ENCODE results near the gene ARPIN. TPM values are rescaled to one million over a fixed set of nuclear protein-coding genes. Genes with fewer than 3 reads are reported as not detected.

The ARPIN gene
- total and polyA plus RNA-seq, 9 of the 15 experiments (the other 6 are each of a cell fraction or from before 2014, with no cell fraction given): not detected

DNA sequence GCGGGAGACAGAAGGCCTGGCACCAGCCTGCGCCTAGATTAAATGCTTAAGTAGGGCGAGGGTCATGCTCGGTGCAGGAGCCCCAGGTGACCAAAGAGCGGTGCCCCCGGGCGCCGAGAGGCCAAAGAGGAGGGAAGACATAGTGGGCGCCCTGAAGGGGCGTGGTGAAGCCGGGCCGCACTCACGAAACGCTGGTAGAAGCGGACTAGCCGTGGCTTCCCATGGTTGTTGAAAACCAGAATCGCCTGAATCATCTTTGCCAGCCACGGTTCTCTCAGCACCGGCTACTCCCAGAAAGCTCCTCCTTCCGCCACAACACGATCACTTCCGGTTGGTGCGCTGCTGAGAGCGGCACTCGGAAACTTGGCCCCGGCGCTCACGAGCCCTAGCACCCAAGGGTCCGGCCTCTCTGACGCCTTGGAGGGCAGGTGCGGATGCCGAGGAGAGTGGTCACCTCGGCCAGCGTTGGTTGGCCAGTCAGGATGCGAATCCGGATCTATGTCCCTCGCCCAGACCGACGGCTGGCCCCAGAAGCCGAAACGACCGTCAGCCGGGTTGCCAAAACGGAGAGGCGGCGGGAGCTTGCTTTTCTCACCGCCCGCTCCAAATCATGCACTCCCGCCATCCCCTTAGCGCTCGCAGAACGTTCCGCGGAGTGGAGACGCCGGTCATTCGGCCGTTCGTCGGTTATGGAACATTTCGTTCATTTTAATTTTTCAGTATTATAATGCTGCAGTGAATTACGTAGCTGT, 18.9 kb downstream of the ARPIN start, which contains the start of gene AP3S2 (continued):
- TF ChIP-seq, protein P1, sequence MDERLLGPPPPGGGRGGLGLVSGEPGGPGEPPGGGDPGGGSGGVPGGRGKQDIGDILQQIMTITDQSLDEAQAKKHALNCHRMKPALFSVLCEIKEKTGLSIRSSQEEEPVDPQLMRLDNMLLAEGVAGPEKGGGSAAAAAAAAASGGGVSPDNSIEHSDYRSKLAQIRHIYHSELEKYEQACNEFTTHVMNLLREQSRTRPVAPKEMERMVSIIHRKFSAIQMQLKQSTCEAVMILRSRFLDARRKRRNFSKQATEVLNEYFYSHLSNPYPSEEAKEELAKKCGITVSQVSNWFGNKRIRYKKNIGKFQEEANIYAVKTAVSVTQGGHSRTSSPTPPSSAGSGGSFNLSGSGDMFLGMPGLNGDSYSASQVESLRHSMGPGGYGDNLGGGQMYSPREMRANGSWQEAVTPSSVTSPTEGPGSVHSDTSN (CRISPR knock-in tag; IDR thresholded peaks at IDR 0.05; ENCODE audit: low read depth): no peak
- TF ChIP-seq, protein P1 (tag; conservative IDR thresholded peaks at IDR 0.05; ENCODE audit: low read depth): no peak; the same call in 1 of the 2 replicates
- TF ChIP-seq ILK (tag; IDR thresholded peaks at IDR 0.05; ENCODE audit: borderline replicate concordance, low read depth) (no peak), NCOA1 (IDR thresholded peaks at IDR 0.05; ENCODE audit: low read depth) (peak; percentile 99), SREBF1 (IDR thresholded peaks at IDR 0.05; ENCODE audit: borderline replicate concordance, low read depth, low read length) (0 out of 2 replicates have a peak, but pooled peaks have one; percentile 75), SRSF1 (IDR thresholded peaks at IDR 0.05; ENCODE audit: low read depth, low read length) (0 out of 2 replicates have a peak, but pooled peaks have one; percentile 64), CCAR2 (IDR thresholded peaks at IDR 0.05; ENCODE audit: low read depth, low read length) (no peak), STAG1 (CRISPR knock-in tag; IDR thresholded peaks at IDR 0.05; ENCODE audit: borderline replicate concordance) (no peak), L3MBTL2 (IDR thresholded peaks at IDR 0.05) (peak; percentile 98)
- TF ChIP-seq, protein P2, sequence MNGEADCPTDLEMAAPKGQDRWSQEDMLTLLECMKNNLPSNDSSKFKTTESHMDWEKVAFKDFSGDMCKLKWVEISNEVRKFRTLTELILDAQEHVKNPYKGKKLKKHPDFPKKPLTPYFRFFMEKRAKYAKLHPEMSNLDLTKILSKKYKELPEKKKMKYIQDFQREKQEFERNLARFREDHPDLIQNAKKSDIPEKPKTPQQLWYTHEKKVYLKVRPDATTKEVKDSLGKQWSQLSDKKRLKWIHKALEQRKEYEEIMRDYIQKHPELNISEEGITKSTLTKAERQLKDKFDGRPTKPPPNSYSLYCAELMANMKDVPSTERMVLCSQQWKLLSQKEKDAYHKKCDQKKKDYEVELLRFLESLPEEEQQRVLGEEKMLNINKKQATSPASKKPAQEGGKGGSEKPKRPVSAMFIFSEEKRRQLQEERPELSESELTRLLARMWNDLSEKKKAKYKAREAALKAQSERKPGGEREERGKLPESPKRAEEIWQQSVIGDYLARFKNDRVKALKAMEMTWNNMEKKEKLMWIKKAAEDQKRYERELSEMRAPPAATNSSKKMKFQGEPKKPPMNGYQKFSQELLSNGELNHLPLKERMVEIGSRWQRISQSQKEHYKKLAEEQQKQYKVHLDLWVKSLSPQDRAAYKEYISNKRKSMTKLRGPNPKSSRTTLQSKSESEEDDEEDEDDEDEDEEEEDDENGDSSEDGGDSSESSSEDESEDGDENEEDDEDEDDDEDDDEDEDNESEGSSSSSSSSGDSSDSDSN (IDR thresholded peaks at IDR 0.05; ENCODE audit: borderline replicate concordance in 1 of 2, low read depth in 2 of 2, low read length in 2 of 2): peak; percentile 97 to 98; a peak in 3 of 4 replicates
- TF ChIP-seq, protein P3, sequence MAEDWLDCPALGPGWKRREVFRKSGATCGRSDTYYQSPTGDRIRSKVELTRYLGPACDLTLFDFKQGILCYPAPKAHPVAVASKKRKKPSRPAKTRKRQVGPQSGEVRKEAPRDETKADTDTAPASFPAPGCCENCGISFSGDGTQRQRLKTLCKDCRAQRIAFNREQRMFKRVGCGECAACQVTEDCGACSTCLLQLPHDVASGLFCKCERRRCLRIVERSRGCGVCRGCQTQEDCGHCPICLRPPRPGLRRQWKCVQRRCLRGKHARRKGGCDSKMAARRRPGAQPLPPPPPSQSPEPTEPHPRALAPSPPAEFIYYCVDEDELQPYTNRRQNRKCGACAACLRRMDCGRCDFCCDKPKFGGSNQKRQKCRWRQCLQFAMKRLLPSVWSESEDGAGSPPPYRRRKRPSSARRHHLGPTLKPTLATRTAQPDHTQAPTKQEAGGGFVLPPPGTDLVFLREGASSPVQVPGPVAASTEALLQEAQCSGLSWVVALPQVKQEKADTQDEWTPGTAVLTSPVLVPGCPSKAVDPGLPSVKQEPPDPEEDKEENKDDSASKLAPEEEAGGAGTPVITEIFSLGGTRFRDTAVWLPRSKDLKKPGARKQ (CRISPR knock-in tag; IDR thresholded peaks at IDR 0.05): no peak
- TF ChIP-seq, protein P4, sequence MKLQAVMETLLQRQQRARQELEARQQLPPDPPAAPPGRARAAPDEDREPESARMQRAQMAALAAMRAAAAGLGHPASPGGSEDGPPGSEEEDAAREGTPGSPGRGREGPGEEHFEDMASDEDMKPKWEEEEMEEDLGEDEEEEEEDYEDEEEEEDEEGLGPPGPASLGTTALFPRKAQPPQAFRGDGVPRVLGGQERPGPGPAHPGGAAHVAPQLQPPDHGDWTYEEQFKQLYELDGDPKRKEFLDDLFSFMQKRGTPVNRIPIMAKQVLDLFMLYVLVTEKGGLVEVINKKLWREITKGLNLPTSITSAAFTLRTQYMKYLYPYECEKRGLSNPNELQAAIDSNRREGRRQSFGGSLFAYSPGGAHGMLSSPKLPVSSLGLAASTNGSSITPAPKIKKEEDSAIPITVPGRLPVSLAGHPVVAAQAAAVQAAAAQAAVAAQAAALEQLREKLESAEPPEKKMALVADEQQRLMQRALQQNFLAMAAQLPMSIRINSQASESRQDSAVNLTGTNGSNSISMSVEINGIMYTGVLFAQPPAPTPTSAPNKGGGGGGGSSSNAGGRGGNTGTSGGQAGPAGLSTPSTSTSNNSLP (IDR thresholded peaks at IDR 0.05; ENCODE audit: borderline replicate concordance, low read depth, low read length): no peak
- TF ChIP-seq, protein P5, sequence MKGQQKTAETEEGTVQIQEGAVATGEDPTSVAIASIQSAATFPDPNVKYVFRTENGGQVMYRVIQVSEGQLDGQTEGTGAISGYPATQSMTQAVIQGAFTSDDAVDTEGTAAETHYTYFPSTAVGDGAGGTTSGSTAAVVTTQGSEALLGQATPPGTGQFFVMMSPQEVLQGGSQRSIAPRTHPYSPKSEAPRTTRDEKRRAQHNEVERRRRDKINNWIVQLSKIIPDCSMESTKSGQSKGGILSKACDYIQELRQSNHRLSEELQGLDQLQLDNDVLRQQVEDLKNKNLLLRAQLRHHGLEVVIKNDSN (CRISPR knock-in tag; IDR thresholded peaks at IDR 0.05): peak; percentile 42; the same call in 1 of the 2 replicates
